Esophagus mucosa (tissue), 1 donor: Measurements from ENCODE around the gene TRIML2. TPM values are rescaled to one million over a fixed set of nuclear protein-coding genes. Genes with fewer than 3 reads are reported as not detected.
A peak's percentile ranks its signal among the peaks of the same experiment; 100 is the strongest.

Source experiments
- ATAC-seq: fragments of 200-7000 bp; cut with Tn5 transposase; one replicate; pipeline ENCODE4 v1.9.1; 2020
- total RNA-seq: library from RNA; stranded (reverse); gene quantifications from one replicate; pipeline ENCODE4 v1.2.4, GENCODE V29; 2023
- donor health status: DM: yes; HTN: yes; CAD: no.

The TRIML2 gene, protein sequence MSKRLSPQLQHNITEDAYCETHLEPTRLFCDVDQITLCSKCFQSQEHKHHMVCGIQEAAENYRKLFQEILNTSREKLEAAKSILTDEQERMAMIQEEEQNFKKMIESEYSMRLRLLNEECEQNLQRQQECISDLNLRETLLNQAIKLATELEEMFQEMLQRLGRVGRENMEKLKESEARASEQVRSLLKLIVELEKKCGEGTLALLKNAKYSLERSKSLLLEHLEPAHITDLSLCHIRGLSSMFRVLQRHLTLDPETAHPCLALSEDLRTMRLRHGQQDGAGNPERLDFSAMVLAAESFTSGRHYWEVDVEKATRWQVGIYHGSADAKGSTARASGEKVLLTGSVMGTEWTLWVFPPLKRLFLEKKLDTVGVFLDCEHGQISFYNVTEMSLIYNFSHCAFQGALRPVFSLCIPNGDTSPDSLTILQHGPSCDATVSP
- not detected for total RNA-seq

DNA sequence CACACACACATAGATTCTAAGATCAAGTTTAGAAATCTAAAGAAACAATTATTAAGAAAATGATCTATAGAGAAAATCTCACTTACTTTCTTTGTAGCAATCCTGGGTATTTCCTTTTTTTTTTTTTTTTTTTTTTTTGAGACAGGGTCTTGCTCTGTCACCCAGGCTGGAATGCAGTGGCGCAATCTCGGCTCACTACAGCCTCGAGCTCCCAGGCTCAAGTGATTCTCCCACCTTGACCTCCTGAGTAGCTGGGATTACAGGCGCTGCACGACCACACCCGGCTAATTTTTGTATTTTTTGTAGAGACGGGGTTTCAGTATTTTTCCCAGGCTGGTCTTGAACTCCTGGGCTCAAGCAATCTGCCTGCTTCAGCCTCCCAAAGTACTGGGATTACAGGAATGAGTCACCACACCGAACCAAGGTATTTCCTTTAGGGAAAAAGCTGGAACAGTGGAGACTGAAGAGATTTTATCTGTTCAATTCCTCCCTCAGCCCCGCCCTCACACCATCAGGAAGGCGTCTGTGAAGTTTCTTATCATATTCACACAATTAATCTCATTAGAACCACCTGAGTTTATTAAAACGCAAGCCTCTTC is at the start of gene TRIML2:
Gene TRIML2, minus strand, starts transcription at position 447 of the 599 bp plus-strand sequence. CDS start 4,235 bp downstream, outside the sequence.
- ATAC-seq = no peak

DNA sequence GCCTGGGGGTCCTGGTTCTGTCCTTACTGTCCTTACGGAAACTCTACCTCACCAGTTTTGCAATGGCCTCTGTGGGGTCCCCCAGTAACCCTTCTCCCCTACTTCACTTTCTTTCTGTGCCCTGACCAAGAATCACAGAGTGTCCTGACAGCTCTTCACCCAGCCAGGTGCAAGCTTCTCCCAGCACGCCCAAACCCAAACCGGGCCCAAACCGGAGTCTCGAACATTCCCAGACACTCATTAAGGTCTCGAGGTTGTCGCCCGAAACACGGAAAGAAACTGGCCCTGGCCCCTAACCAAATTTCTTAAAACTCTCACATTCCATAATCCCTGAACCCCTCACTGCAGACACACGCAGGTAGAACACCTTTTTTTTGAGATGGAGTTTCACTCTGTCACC is 48.9 kb upstream of the TRIML2 start:
- ATAC-seq = no peak

- no peak for ATAC-seq
These were observed 45.4 kb upstream of the TRIML2 start for GRCh38 chr4:188154668-188155405.

DNA sequence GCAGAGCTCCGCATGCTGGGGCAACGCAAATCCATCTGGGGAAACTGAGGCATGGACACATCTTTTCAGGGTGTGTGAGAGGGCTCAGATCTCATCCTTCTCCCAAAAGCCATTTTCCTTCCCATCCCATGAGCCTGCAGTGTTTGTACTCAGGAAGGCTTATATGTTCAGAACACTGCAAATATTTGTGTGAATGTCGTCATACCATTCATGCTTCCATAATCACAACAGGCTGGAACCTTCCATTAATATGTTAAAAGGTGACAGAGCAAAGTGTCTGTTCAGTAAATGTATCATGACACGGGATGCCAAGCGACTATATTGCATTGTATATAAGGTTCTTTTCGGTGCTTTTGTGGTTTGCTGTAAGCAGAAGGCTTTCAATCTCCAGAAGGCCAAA is 38.4 kb upstream of the TRIML2 start:
- no peak for ATAC-seq

- ATAC-seq = no peak
These were observed 37.8 kb upstream of the TRIML2 start for GRCh38 chr4:188147176-188147575.

DNA sequence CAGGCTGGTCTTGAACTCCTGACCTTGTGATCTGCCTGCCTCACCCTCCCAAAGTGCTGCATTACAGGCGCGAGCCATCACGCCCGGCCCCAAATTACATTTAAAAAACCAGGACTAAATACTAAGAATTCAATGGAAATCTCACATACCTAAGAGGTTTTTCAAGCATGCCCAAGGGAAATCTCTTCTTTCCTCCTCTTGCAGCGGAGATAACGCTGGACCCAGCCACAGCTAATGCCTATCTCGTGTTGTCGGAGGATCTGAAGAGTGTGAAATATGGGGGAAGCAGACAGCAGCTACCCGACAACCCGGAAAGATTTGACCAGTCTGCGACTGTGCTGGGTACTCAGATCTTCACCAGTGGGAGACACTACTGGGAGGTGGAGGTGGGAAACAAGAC is 37.2 kb upstream of the TRIML2 start:
- ATAC-seq = no peak

GRCh38 chr4:188145601-188146000 is 36.2 kb upstream of the TRIML2 start:
- no peak for ATAC-seq

DNA sequence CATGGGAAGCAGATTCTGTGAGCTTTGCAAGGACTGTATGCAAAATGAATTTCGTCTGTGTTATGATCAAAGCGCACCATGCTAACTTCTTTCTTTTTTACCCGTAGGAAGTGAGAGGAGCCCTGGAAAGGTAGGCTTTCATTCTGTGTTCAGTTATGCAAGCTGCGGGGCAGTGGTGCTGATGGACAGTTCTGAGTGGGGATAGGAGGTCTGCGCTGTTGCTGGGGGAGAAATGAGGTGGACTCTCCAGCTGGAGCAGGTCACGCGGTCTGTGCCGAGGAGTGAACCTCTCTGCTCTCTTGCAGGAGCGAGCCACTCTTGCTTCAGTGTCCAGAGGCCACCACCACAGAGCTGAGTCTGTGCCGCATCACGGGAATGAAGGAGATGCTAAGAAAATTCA is 34.3 kb upstream of the TRIML2 start:
- ATAC-seq = no peak

DNA sequence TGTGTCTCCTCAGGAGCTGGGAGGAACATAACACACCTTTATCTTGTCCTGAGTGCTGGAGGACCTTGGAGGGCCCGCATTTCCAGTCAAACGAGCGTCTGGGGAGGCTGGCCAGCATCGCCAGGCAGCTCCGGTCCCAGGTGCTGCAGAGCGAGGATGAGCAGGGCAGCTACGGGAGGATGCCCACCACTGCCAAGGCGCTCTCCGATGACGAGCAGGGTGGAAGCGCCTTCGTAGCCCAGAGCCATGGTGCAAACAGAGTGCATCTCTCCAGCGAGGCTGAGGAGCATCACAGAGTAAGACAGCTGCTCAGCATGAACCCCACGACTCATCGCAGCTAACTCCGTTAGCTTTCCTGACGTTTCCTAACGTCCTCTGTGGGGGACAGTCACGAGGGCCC is 30.3 kb upstream of the TRIML2 start:
- ATAC-seq = no peak

- ATAC-seq = no peak
These were observed 29.7 kb upstream of the TRIML2 start, which contains the start of gene TRIML1 for GRCh38 chr4:188139141-188139540. TSS of gene TRIML1 (plus strand) at chr4:188139441. CDS start at chr4:188139559, 118 bp downstream.

- no peak for ATAC-seq
These were observed 28.8 kb upstream of the TRIML2 start for GRCh38 chr4:188138227-188138626.

DNA sequence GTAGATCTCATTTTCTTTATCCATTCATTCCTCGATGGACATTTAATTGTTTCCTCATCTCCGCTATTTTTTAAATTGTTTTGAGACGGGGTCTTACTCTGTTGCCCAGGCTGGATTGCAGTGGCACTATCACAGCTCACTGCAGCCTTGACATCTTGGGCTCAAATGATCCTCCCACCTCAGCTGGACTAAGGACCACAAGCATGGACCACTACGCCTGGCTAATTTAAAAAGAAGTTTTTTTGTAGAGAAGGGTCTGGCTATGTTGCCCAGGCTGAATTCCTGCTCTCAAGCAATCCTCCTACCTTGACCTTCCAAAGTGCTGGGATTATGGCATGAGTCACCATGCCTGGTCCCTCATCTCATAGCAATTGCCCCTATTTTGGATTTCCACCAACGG is 22.8 kb upstream of the TRIML2 start:
- ATAC-seq = no peak

- no peak for ATAC-seq
These were observed 21.0 kb upstream of the TRIML2 start for GRCh38 chr4:188130355-188130754.

DNA sequence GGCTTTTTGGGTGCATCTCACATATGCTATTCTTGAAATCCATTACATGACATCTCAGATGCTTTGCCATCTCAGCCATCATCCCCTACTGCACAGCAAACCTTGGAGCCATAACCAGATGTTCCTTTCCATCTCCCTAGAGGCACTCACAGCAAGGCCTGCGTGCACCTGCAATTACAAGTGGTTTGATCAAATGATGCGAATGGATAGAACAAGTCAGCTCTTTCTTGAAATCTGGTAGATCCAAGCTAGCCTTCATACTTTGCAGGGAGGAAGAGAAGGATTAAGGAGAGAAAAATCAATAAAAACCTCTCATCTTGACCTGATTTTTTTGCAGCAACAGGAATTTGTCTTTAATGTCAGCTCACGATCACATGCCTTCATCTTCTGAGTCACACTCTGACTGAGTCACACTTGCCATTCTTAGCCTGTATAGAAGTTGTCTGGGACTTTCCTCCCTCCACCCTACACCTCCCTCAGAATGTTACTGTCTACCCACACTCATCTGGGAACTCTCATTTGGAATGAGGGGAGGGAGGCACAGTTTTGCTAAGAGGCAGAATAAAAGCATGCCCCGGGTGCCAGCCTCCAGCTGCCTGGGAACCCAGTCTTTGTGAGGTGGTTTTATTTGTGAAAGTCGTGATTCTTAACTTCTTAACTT is 17.9 kb upstream of the TRIML2 start:
- peak; percentile 93 for ATAC-seq

- no peak for ATAC-seq
These were observed 12.1 kb upstream of the TRIML2 start for GRCh38 chr4:188121530-188121929.

- ATAC-seq = peak; percentile 62
These were observed 8.4 kb upstream of the TRIML2 start for GRCh38 chr4:188117631-188118324.

GRCh38 chr4:188113156-188113555 is 3.8 kb upstream of the TRIML2 start:
- ATAC-seq = peak; percentile 94

- ATAC-seq = no peak
These were observed 2.6 kb upstream of the TRIML2 start for GRCh38 chr4:188111955-188112354.

- ATAC-seq = no peak
These were observed 1.5 kb upstream of the TRIML2 start for GRCh38 chr4:188110741-188111471.

- ATAC-seq = no peak
These were observed 633 bp upstream of the TRIML2 start for GRCh38 chr4:188110036-188110435.
